ENCODE results near the gene SNRK. TPM values are rescaled to one million over a fixed set of nuclear protein-coding genes. Genes with fewer than 3 reads are reported as not detected.

Gene SNRK
- total and polyA plus RNA-seq, 9 of the 15 experiments (the other 6 are each of a cell fraction or from before 2014, with no cell fraction given) = 1.7 to 12.3 (median 7.3) TPM

DNA sequence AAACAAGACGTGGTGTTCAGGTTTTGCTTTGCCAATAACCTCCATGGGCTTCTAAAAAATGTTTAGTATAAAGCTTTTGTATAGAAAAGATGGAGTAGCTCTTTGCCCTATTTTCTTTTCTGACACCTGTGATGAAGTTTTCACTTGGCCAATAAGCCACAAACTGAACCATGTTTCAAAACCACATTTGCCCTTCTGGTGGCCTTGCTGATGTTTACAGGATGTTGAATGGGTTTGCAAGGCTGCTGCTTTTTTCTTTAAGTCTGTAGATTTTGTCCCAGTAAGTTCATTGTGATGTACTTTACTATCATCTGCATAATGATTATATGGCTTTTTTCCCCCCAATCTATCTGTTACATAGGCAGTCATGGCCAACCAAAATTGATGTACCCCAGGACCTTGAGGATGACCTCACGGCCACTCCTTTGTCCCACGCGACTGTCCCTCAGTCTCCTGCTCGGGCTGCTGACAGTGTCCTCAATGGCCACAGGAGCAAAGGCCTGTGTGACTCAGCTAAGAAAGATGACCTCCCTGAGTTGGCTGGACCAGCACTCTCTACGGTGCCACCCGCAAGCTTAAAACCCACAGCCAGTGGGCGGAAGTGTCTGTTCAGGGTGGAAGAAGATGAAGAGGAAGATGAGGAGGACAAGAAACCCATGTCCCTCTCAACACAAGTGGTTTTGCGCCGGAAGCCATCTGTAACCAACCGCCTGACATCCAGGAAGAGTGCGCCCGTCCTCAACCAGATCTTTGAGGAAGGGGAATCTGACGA lies 60.8 kb downstream of the SNRK start:
- Histone ChIP-seq H3K9me3 (replicated peaks; ENCODE audit: control insufficient read depth, insufficient read depth, low read depth, low read length) (no peaks in the 10 kb centered on the region), H3K4me3 (no peak overlapping the region), H2AFZ (ENCODE audit: low read depth, low read length) (no peak overlapping the region), H3K4me1 (replicated peaks in 1 of 2; ENCODE audit: control insufficient read depth in 2 of 2, insufficient read depth in 2 of 2, low read length in 2 of 2) (no peaks in the 10 kb centered on the region; a peak in 1 of 5 replicates), H3K27me3 (ENCODE audit: control insufficient read depth in 2 of 2, insufficient read depth in 2 of 2, low read length in 2 of 2) (no peaks in the 10 kb centered on the region), H3K4me2 (ENCODE audit: insufficient read depth, low read length) (no peak overlapping the region), H4K20me1 (replicated peaks; ENCODE audit: control insufficient read depth, insufficient read depth, low read length) (no peaks in the 10 kb centered on the region), H3K9ac (ENCODE audit: insufficient read depth in 1 of 2, low read depth in 2 of 2, low read length in 2 of 2) (no peak overlapping the region), H3K27ac (ENCODE audit: extremely low read depth, low read depth, low read length) (no peak overlapping the region), H3K9me1 (ENCODE audit: control insufficient read depth, insufficient read depth, low read length) (no peaks in the 10 kb centered on the region), H3K36me3 (ENCODE audit: control insufficient read depth, insufficient read depth, low read length) (peaks cover 26% of the 10 kb centered on the region), H3K79me2 (ENCODE audit: control insufficient read depth, insufficient read depth, low read length) (no peaks in the 10 kb centered on the region)
- FAIRE-seq = no peak
- no peak for ATAC-seq
- intact Hi-C loops (cut with micrococcal nuclease) (no loop called here), in situ Hi-C loops (cut with MboI) (no loop called here)
- ChIA-PET CTCF (ENCODE audit: low intra/inter-chr PET ratio) (no interaction called here), POLR2A (interaction anchor here (0.5 to 1.3 kb wide), 3 partner anchors 9 to 25 kb away, joined by 3 to 4 read pairs (median 4); no protein-coding TSS in a partner anchor)
- WGBS (ENCODE audit: insufficient coverage, low coverage, missing lambda C conversion rate) = 94% methylated on average over 14 of the region's 14 CpGs
- TF ChIP-seq, protein P1, sequence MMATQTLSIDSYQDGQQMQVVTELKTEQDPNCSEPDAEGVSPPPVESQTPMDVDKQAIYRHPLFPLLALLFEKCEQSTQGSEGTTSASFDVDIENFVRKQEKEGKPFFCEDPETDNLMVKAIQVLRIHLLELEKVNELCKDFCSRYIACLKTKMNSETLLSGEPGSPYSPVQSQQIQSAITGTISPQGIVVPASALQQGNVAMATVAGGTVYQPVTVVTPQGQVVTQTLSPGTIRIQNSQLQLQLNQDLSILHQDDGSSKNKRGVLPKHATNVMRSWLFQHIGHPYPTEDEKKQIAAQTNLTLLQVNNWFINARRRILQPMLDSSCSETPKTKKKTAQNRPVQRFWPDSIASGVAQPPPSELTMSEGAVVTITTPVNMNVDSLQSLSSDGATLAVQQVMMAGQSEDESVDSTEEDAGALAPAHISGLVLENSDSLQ (IDR thresholded peaks at IDR 0.05) = no peak
- TF ChIP-seq ZKSCAN8 (CRISPR knock-in tag; IDR thresholded peaks at IDR 0.05) (no peak), NFATC3 (IDR thresholded peaks at IDR 0.05) (no peak), HDAC2 (IDR thresholded peaks at IDR 0.05) (no peak), TCF7 (IDR thresholded peaks at IDR 0.05; ENCODE audit: borderline replicate concordance) (no peak), YBX1 (IDR thresholded peaks at IDR 0.05) (no peak)
- no peak for DNase-seq (ENCODE audit: extremely low read depth in 1 of 4, low spot score in 3 of 4)
- BruUV-seq (replicated peaks) = no TSS peak

All from K562 (cell line).